ENCODE data around the gene IGFL4.
A peak's percentile ranks its signal among the peaks of the same experiment; 100 is the strongest.

The IGFL4 gene

DNA sequence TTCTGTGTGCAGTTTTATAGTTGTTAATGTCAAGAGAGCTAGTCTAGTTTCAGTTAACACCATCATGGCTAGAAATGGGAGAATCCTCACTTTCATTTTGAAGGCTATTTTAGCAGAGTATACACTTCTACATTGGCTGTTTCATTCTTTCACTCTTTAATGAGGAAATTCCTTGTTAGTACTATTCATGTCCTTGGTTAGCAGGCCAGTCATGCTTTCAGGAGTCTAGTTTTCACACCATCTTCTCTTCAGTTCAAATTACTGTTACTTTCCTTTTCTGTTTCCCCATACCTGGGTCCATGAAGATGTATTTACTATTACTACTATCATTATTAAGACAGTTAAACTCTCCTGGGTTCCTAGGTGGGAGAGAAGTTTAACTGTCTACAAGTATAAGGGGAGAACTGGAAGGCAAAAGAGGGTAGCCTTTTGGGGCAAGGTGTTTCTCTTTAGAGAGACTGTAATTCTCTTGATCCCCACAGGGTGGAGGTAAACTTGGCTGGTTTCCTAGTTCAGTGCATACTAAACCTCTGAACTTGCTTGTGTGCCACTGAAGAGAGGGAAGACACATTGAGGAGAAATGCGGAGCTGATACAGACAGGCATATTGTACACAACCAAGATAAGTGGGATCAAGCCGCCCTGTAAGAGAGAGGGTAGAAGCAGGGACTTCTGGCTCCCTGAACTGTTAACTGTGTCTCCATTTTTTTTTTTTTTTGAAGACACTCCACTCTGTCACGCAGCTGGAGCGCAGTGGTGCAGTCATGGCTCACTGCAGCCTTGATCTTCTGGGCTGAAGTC lies 41.3 kb upstream of the IGFL4 start (continued):
- TF ChIP-seq, protein P1, sequence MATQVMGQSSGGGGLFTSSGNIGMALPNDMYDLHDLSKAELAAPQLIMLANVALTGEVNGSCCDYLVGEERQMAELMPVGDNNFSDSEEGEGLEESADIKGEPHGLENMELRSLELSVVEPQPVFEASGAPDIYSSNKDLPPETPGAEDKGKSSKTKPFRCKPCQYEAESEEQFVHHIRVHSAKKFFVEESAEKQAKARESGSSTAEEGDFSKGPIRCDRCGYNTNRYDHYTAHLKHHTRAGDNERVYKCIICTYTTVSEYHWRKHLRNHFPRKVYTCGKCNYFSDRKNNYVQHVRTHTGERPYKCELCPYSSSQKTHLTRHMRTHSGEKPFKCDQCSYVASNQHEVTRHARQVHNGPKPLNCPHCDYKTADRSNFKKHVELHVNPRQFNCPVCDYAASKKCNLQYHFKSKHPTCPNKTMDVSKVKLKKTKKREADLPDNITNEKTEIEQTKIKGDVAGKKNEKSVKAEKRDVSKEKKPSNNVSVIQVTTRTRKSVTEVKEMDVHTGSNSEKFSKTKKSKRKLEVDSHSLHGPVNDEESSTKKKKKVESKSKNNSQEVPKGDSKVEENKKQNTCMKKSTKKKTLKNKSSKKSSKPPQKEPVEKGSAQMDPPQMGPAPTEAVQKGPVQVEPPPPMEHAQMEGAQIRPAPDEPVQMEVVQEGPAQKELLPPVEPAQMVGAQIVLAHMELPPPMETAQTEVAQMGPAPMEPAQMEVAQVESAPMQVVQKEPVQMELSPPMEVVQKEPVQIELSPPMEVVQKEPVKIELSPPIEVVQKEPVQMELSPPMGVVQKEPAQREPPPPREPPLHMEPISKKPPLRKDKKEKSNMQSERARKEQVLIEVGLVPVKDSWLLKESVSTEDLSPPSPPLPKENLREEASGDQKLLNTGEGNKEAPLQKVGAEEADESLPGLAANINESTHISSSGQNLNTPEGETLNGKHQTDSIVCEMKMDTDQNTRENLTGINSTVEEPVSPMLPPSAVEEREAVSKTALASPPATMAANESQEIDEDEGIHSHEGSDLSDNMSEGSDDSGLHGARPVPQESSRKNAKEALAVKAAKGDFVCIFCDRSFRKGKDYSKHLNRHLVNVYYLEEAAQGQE (tag by site-specific recombination; IDR thresholded peaks at IDR 0.05): no peak
- 0 out of 2 replicates have a peak, but pooled peaks have one; percentile 34 for TF ChIP-seq ZNF654 (tag by site-specific recombination; IDR thresholded peaks at IDR 0.05; ENCODE audit: low read depth)
- TF ChIP-seq, protein P2, sequence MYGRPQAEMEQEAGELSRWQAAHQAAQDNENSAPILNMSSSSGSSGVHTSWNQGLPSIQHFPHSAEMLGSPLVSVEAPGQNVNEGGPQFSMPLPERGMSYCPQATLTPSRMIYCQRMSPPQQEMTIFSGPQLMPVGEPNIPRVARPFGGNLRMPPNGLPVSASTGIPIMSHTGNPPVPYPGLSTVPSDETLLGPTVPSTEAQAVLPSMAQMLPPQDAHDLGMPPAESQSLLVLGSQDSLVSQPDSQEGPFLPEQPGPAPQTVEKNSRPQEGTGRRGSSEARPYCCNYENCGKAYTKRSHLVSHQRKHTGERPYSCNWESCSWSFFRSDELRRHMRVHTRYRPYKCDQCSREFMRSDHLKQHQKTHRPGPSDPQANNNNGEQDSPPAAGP (tag by site-specific recombination; IDR thresholded peaks at IDR 0.05): no peak

DNA sequence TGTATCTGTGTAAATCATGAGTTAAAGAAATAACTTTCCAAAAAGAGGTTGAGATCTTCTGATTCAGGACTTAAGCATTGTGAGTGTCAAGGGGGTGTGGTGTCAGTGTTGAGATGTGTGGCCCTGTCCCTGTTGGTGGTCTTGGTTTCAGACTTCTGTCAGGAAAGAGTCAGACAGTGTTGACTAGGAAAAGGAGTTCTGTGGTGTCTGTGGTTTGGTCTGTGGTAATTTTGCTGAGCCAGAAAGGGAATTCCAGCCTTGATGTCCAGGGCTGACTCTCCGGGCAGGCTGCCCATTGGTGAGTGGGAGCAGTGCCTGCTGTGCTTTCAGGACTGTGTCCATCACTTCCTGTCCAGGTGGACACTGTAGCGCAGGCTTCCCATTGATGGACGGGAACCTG lies 39.8 kb upstream of the IGFL4 start:
- H3K9me3 ChIP-seq (ENCODE audit: control insufficient read depth, insufficient read depth, low read depth, low read length): no peaks in the 10 kb centered on the region
- TF ChIP-seq ZNF416 (tag by site-specific recombination; IDR thresholded peaks at IDR 0.05) (no peak), ZNF37A (tag by site-specific recombination; IDR thresholded peaks at IDR 0.05) (no peak), ZNF585B (tag by site-specific recombination; IDR thresholded peaks at IDR 0.05) (no peak), BCL6B (tag by site-specific recombination; IDR thresholded peaks at IDR 0.05) (no peak), ZFP3 (tag by site-specific recombination; IDR thresholded peaks at IDR 0.05; ENCODE audit: low read depth) (no peak), ZNF324 (tag by site-specific recombination; IDR thresholded peaks at IDR 0.05) (no peak), ZNF23 (tag by site-specific recombination; IDR thresholded peaks at IDR 0.05; ENCODE audit: borderline replicate concordance) (no peak), ZFP41 (tag by site-specific recombination; IDR thresholded peaks at IDR 0.05; ENCODE audit: borderline replicate concordance) (no peak), KLF10 (tag by site-specific recombination; IDR thresholded peaks at IDR 0.05) (no peak), ZNF394 (tag by site-specific recombination; IDR thresholded peaks at IDR 0.05; ENCODE audit: borderline replicate concordance) (no peak), HOXC10 (CRISPR knock-in tag; IDR thresholded peaks at IDR 0.05) (no peak), ZNF133 (tag by site-specific recombination; IDR thresholded peaks at IDR 0.05) (no peak)
- no peaks in the 10 kb centered on the region for H3K36me3 ChIP-seq (ENCODE audit: control insufficient read depth in 2 of 2, insufficient read depth in 1 of 2, low read length in 2 of 2)
- H3K27ac ChIP-seq (ENCODE audit: extremely low read depth, low read depth, low read length): no peak overlapping the region
- H3K4me3 ChIP-seq (ENCODE audit: low read depth, low read length): no peak overlapping the region
- CTCF ChIA-PET: interaction anchor here (0.6 to 8.5 kb wide), 13 partner anchors 11 to 432 kb away, joined by 3 to 625 read pairs (median 19); partner anchors contain the start of genes IGFL4 and PGLYRP1
- POLR2A ChIA-PET: no interaction called here
- peaks cover 5% of the 10 kb centered on the region for H3K4me1 ChIP-seq (ENCODE audit: control insufficient read depth, insufficient read depth, low read length)

GRCh38 chr19:46079576-46079975 lies 38.8 kb upstream of the IGFL4 start:
- CTCF ChIA-PET: interaction anchor here (0.6 to 8.5 kb wide), 23 partner anchors 8 to 520 kb away, joined by 3 to 625 read pairs (median 3); partner anchors contain the start of genes IGFL4, MYPOP and PGLYRP1
- Histone ChIP-seq H3K4me3 (ENCODE audit: low read depth, low read length) (no peak overlapping the region), H3K36me3 (ENCODE audit: control insufficient read depth in 2 of 2, insufficient read depth in 1 of 2, low read length in 2 of 2) (no peaks in the 10 kb centered on the region), H3K4me1 (ENCODE audit: control insufficient read depth, insufficient read depth, low read length) (peaks cover 5% of the 10 kb centered on the region), H3K27ac (ENCODE audit: extremely low read depth, low read depth, low read length) (no peak overlapping the region), H3K9me3 (ENCODE audit: control insufficient read depth, insufficient read depth, low read depth, low read length) (no peaks in the 10 kb centered on the region)
- TF ChIP-seq, protein P3, sequence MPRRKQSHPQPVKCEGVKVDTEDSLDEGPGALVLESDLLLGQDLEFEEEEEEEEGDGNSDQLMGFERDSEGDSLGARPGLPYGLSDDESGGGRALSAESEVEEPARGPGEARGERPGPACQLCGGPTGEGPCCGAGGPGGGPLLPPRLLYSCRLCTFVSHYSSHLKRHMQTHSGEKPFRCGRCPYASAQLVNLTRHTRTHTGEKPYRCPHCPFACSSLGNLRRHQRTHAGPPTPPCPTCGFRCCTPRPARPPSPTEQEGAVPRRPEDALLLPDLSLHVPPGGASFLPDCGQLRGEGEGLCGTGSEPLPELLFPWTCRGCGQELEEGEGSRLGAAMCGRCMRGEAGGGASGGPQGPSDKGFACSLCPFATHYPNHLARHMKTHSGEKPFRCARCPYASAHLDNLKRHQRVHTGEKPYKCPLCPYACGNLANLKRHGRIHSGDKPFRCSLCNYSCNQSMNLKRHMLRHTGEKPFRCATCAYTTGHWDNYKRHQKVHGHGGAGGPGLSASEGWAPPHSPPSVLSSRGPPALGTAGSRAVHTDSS (tag by site-specific recombination; IDR thresholded peaks at IDR 0.05): no peak
- no peak for TF ChIP-seq OSR2 (tag by site-specific recombination; IDR thresholded peaks at IDR 0.05)
- TF ChIP-seq, protein P4, sequence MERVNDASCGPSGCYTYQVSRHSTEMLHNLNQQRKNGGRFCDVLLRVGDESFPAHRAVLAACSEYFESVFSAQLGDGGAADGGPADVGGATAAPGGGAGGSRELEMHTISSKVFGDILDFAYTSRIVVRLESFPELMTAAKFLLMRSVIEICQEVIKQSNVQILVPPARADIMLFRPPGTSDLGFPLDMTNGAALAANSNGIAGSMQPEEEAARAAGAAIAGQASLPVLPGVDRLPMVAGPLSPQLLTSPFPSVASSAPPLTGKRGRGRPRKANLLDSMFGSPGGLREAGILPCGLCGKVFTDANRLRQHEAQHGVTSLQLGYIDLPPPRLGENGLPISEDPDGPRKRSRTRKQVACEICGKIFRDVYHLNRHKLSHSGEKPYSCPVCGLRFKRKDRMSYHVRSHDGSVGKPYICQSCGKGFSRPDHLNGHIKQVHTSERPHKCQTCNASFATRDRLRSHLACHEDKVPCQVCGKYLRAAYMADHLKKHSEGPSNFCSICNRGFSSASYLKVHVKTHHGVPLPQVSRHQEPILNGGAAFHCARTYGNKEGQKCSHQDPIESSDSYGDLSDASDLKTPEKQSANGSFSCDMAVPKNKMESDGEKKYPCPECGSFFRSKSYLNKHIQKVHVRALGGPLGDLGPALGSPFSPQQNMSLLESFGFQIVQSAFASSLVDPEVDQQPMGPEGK (tag by site-specific recombination; IDR thresholded peaks at IDR 0.05): no peak
- TF ChIP-seq IKZF3 (tag by site-specific recombination; IDR thresholded peaks at IDR 0.05): no peak
- TF ChIP-seq KLF16 (tag by site-specific recombination; IDR thresholded peaks at IDR 0.05): no peak
- POLR2A ChIA-PET: no interaction called here
